Sigmoid colon (tissue), 7 donors: ENCODE results near the gene LYPLAL1. TPM values are rescaled to one million over a fixed set of nuclear protein-coding genes. Genes with fewer than 3 reads are reported as not detected.

Experiments
- DNase-seq: peaks from one replicate; pipeline ENCODE4 v3.0.0-alpha.2; 2019
- H3K27ac ChIP-seq, 4 donors: fragments of 200-600 bp; sonication (generic); one replicate each; pipeline ENCODE4 v1.5.1; 2016 to 2019; ENCODE audit warnings: mild to moderate bottlenecking in 1 of 4
- H3K27me3 ChIP-seq, 3 donors: fragments of 200-600 bp; sonication (generic); one replicate each; pipeline ENCODE4 v1.5.1; 2019; ENCODE audit warnings: mild to moderate bottlenecking in 1 of 3
- H3K36me3 ChIP-seq, 4 donors: fragments of 200-600 bp; sonication (generic); one replicate each; pipeline ENCODE4 v1.5.1; 2016 to 2019
- H3K4me1 ChIP-seq, 4 donors: fragments of 200-600 bp; sonication (generic); one replicate each; pipeline ENCODE4 v1.5.1; 2017 to 2019
- H3K4me3 ChIP-seq, 4 donors: fragments of 200-600 bp; sonication (generic); one replicate each; pipeline ENCODE4 v1.5.1; 2017 to 2019; ENCODE audit warnings: mild to moderate bottlenecking in 2 of 4, moderate library complexity in 1 of 4
- H3K9me3 ChIP-seq, 4 donors: fragments of 200-600 bp in 3 of 4; sonication (generic) in 3 of 4; one replicate each; pipeline versions ENCODE4 v1.5.1 to v1.6.1; 2013 to 2019
- CTCF ChIP-seq, 4 experiments: fragments of 450-650 bp in 3 of 4; fragments of 200-600 bp in 1 of 4; IDR thresholded peaks; one replicate each; pipeline ENCODE4 v1.5.1; 2016 to 2019; ENCODE audit warnings: antibody characterized with exemption in 4 of 4, mild to moderate bottlenecking in 3 of 4, moderate library complexity in 2 of 4
- EP300 ChIP-seq, 4 donors: sonication (generic); formaldehyde crosslinking; IDR thresholded peaks; one replicate each; pipeline ENCODE4 v1.6.1; 2017; ENCODE audit warnings: antibody characterized with exemption in 4 of 4
- POLR2A ChIP-seq, 2 donors: fragments of 450-650 bp; IDR thresholded peaks; one replicate each; pipeline ENCODE4 v1.6.1; 2016; ENCODE audit warnings: antibody characterized with exemption in 2 of 2, mild to moderate bottlenecking in 2 of 2, moderate library complexity in 2 of 2
- POLR2AphosphoS5 ChIP-seq, 4 donors: sonication (generic); formaldehyde crosslinking; IDR thresholded peaks; one replicate each; pipeline ENCODE4 v1.6.1; 2017; ENCODE audit warnings: antibody characterized with exemption in 4 of 4
- WGBS, 2 donors: extraction: QIAGEN DNeasy Blood & Tissue Kit; methylation state at CpG; one replicate each; pipeline ENCODE4 v1.1.7; 2013; 5-methylcytosine and 5-hydroxymethylcytosine counted together
- intact Hi-C: fragments of 100-400 bp; cut with DNase I; formaldehyde crosslinking; loops from one replicate; pipeline ENCODE4 v1.15.1; 2023
- polyA plus RNA-seq, 3 donors: library from polyadenylated mRNA; stranded (reverse); fragments of 200-250 nt; gene quantifications; one replicate each; pipeline ENCODE4 v1.2.3, GENCODE V29; 2013
- total RNA-seq, 4 donors: library from RNA; depleted of rRNA; stranded (reverse); fragments of >200 nt; gene quantifications; one replicate each; pipeline ENCODE4 v1.1.0, GENCODE V29; 2016
- donor health status: healthy with polysubstance abuse.
- donor health status: Bipolar disorder and iron deficiency.
- donor health status: healthy.

LYPLAL1 gene
- total and polyA plus RNA-seq, 7 donors = 11.8 to 36.0 (median 23.4) TPM

GRCh38 chr1:219210067-219210466, 36.4 kb downstream of the LYPLAL1 start:
- WGBS, 2 donors = 91 to 92% methylated on average over 5 of the region's 5 CpGs
- Histone ChIP-seq H3K27ac (no peak overlapping the region), H3K4me3 (no peak overlapping the region), H3K9me3 (no peaks in the 10 kb centered on the region), H3K36me3 (peaks cover 0 to 19% (median 0%) of the 10 kb centered on the region in 4 donors), H3K27me3 (no peaks in the 10 kb centered on the region), H3K4me1 (no peaks in the 10 kb centered on the region)
- DNase-seq = no peak
- intact Hi-C loops = no loop called here
- TF ChIP-seq POLR2A (IDR thresholded peaks at IDR 0.05) = no peak
- TF ChIP-seq EP300 (IDR thresholded peaks at IDR 0.05) = no peak
- TF ChIP-seq POLR2AphosphoS5 (IDR thresholded peaks at IDR 0.05) = no peak
- no peak for TF ChIP-seq CTCF (IDR thresholded peaks at IDR 0.05)

GRCh38 chr1:219215477-219215876, 41.8 kb downstream of the LYPLAL1 start:
- H3K36me3 ChIP-seq = peaks cover 0 to 28% (median 0%) of the 10 kb centered on the region in 4 donors

GRCh38 chr1:219220945-219221344, 47.3 kb downstream of the LYPLAL1 start:
- no peak for DNase-seq
- Histone ChIP-seq H3K9me3 (no peaks in the 10 kb centered on the region), H3K27me3 (no peaks in the 10 kb centered on the region), H3K36me3 (peaks cover 0 to 10% (median 0%) of the 10 kb centered on the region in 4 donors), H3K4me3 (no peak overlapping the region), H3K27ac (no peak overlapping the region), H3K4me1 (peaks cover 0 to 8% (median 2%) of the 10 kb centered on the region in 4 donors)
- 86 to 87% methylated on average over 3 of the region's 3 CpGs for WGBS, 2 donors
- TF ChIP-seq POLR2A (IDR thresholded peaks at IDR 0.05) = no peak
- no peak for TF ChIP-seq EP300 (IDR thresholded peaks at IDR 0.05)
- no peak for TF ChIP-seq CTCF (IDR thresholded peaks at IDR 0.05)
- no peak for TF ChIP-seq POLR2AphosphoS5 (IDR thresholded peaks at IDR 0.05)
- intact Hi-C loops = no loop called here

More at GRCh38 chr1:219215477-219215876, 41.8 kb downstream of the LYPLAL1 start:
- H3K9me3 ChIP-seq = no peaks in the 10 kb centered on the region
- intact Hi-C loops = no loop called here
- TF ChIP-seq POLR2A (IDR thresholded peaks at IDR 0.05) = no peak
- TF ChIP-seq CTCF (IDR thresholded peaks at IDR 0.05) = no peak
- TF ChIP-seq POLR2AphosphoS5 (IDR thresholded peaks at IDR 0.05) = no peak
- TF ChIP-seq EP300 (IDR thresholded peaks at IDR 0.05) = no peak
- no peaks in the 10 kb centered on the region for H3K4me1 ChIP-seq
- no peak for DNase-seq
- no peak overlapping the region for H3K4me3 ChIP-seq
- H3K27me3 ChIP-seq = no peaks in the 10 kb centered on the region
- H3K27ac ChIP-seq = no peak overlapping the region

GRCh38 chr1:219223496-219223895, 49.8 kb downstream of the LYPLAL1 start:
- no peak for DNase-seq
- Histone ChIP-seq H3K4me1 (peaks cover 0 to 8% (median 2%) of the 10 kb centered on the region in 4 donors), H3K27ac (no peak overlapping the region), H3K27me3 (no peaks in the 10 kb centered on the region), H3K36me3 (peaks cover 0 to 9% (median 0%) of the 10 kb centered on the region in 4 donors), H3K4me3 (no peak overlapping the region), H3K9me3 (no peaks in the 10 kb centered on the region)
- intact Hi-C loops = no loop called here
- TF ChIP-seq CTCF (IDR thresholded peaks at IDR 0.05) (no peak), POLR2AphosphoS5 (IDR thresholded peaks at IDR 0.05) (no peak), POLR2A (IDR thresholded peaks at IDR 0.05) (no peak), EP300 (IDR thresholded peaks at IDR 0.05) (no peak)

- H3K36me3 ChIP-seq = no peaks in the 10 kb centered on the region
- intact Hi-C loops = no loop called here
- no peak overlapping the region for H3K27ac ChIP-seq
- no peak for DNase-seq
- TF ChIP-seq POLR2A (IDR thresholded peaks at IDR 0.05) = no peak
- TF ChIP-seq POLR2AphosphoS5 (IDR thresholded peaks at IDR 0.05) = no peak
- no peaks in the 10 kb centered on the region for H3K27me3 ChIP-seq
- H3K9me3 ChIP-seq = no peaks in the 10 kb centered on the region
- peaks cover 0 to 8% (median 2%) of the 10 kb centered on the region in 4 donors for H3K4me1 ChIP-seq
- no peak overlapping the region for H3K4me3 ChIP-seq
- WGBS, 2 donors = 87 to 95% methylated on average over 2 of the region's 2 CpGs
These were observed 52.5 kb downstream of the LYPLAL1 start for GRCh38 chr1:219226196-219226595.
